Activated CD8-positive, alpha-beta T cell treated with anti-CD3 and anti-CD28 coated beads for 36 hours (primary cell): ENCODE data around the gene CCDC169. TPM values are rescaled to one million over a fixed set of nuclear protein-coding genes. Genes with fewer than 3 reads are reported as not detected.

Experiments used
- ATAC-seq: fragments of 200-7000 bp; cut with Tn5 transposase; one replicate; pipeline ENCODE4 v1.10.0; 2021; ENCODE audit warnings: mild to moderate bottlenecking, moderate library complexity
- CTCF ChIA-PET: fragments of 350-600 bp; sonication (Branson Sonifier 250); formaldehyde crosslinking; loops from one replicate; lab custom pipeline; 2021; ENCODE audit warnings: antibody characterized with exemption; lab: Charles Lee
- POLR2A ChIA-PET: fragments of 350-600 bp; sonication (Branson Sonifier 250); formaldehyde crosslinking; loops from one replicate; lab custom pipeline; 2021; ENCODE audit warnings: antibody characterized with exemption; lab: Charles Lee
- DNase-seq: peaks from one replicate; pipeline ENCODE4 v3.0.0-alpha.2; 2020
- H3K27ac Mint-ChIP-seq: one replicate; pipeline ENCODE4 v1.8.0; 2021; ENCODE audit warnings: mild to moderate bottlenecking, mixed read lengths
- H3K27me3 Mint-ChIP-seq: one replicate; pipeline ENCODE4 v1.8.0; 2021; ENCODE audit warnings: mixed read lengths
- H3K36me3 Mint-ChIP-seq: one replicate; pipeline ENCODE4 v1.8.0; 2021; ENCODE audit warnings: low read depth, mixed read lengths
- H3K4me1 Mint-ChIP-seq: one replicate; pipeline ENCODE4 v1.8.0; 2021; ENCODE audit warnings: low read depth, mixed read lengths
- H3K4me3 Mint-ChIP-seq: one replicate; pipeline ENCODE4 v1.8.0; 2021; ENCODE audit warnings: mild to moderate bottlenecking, moderate library complexity, mixed read lengths
- H3K9me3 Mint-ChIP-seq: one replicate; pipeline ENCODE4 v1.8.0; 2021; ENCODE audit warnings: mixed read lengths
- intact Hi-C: fragments of 100-400 bp; cut with micrococcal nuclease; formaldehyde crosslinking; loops from one replicate; pipeline ENCODE4 v1.10.0; 2022
- total RNA-seq, 2 experiments: library from RNA; stranded (reverse); gene quantifications; one replicate each; pipeline ENCODE4 v1.2.3, GENCODE V29; 2021
- TF ChIP-seq, protein P1 (sequence below): fragments of 200-600 bp; IDR thresholded peaks from one replicate; pipeline ENCODE4 v1.8.0; 2022; ENCODE audit warnings: antibody characterized with exemption, mild to moderate bottlenecking

CCDC169 gene
- total RNA-seq, 2 experiments from 2014 or later, result not detected

GRCh38 chr13:36248700-36249099 lies 48.9 kb downstream of the CCDC169 start:
- H3K4me3 Mint-ChIP-seq, result no peak overlapping the region
- H3K4me1 Mint-ChIP-seq, result no peaks in the 10 kb centered on the region
- no peaks in the 10 kb centered on the region for H3K36me3 Mint-ChIP-seq
- TF ChIP-seq, protein P1, sequence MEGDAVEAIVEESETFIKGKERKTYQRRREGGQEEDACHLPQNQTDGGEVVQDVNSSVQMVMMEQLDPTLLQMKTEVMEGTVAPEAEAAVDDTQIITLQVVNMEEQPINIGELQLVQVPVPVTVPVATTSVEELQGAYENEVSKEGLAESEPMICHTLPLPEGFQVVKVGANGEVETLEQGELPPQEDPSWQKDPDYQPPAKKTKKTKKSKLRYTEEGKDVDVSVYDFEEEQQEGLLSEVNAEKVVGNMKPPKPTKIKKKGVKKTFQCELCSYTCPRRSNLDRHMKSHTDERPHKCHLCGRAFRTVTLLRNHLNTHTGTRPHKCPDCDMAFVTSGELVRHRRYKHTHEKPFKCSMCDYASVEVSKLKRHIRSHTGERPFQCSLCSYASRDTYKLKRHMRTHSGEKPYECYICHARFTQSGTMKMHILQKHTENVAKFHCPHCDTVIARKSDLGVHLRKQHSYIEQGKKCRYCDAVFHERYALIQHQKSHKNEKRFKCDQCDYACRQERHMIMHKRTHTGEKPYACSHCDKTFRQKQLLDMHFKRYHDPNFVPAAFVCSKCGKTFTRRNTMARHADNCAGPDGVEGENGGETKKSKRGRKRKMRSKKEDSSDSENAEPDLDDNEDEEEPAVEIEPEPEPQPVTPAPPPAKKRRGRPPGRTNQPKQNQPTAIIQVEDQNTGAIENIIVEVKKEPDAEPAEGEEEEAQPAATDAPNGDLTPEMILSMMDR, result no peak
- no peaks in the 10 kb centered on the region for H3K9me3 Mint-ChIP-seq
- no peak overlapping the region for H3K27ac Mint-ChIP-seq
- ChIA-PET POLR2A (no interaction called here), CTCF (no interaction called here)
- ATAC-seq (no peak), DNase-seq (no peak)
- intact Hi-C loops, result no loop called here
- H3K27me3 Mint-ChIP-seq, result no peaks in the 10 kb centered on the region

GRCh38 chr13:36244990-36245389 lies 52.6 kb downstream of the CCDC169 start:
- Mint-ChIP-seq H3K27me3 (no peaks in the 10 kb centered on the region), H3K36me3 (no peaks in the 10 kb centered on the region), H3K4me1 (no peaks in the 10 kb centered on the region), H3K9me3 (no peaks in the 10 kb centered on the region), H3K27ac (no peak overlapping the region), H3K4me3 (no peak overlapping the region)
- TF ChIP-seq, protein P1, result no peak
- DNase-seq (no peak), ATAC-seq (no peak)
- ChIA-PET CTCF (no interaction called here), POLR2A (no interaction called here)
- intact Hi-C loops, result no loop called here

DNA sequence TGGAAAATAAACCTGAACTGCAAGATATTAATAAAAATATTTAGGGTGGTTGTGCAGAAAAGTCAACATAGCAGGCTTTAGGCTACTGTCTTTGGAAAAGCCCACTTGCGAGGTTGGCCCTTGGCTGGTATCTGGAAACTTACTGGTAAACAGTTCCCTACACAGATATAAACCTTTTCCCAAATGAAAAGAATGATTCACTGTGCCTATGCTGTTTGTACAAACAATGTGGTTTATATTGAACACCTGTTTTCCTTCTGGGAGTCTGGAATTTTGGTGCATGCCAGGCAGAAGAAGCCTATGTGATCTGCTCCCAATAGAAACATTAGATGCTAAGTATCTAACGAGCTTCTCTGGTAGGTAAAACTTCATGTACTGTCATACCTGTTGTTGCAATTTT lies 53.5 kb downstream of the CCDC169 start:
- Mint-ChIP-seq H3K36me3 (no peaks in the 10 kb centered on the region), H3K9me3 (no peaks in the 10 kb centered on the region), H3K27me3 (no peaks in the 10 kb centered on the region), H3K4me3 (no peak overlapping the region), H3K4me1 (no peaks in the 10 kb centered on the region), H3K27ac (no peak overlapping the region)
- DNase-seq (no peak), ATAC-seq (no peak)
- ChIA-PET POLR2A (no interaction called here), CTCF (no interaction called here)
- TF ChIP-seq, protein P1, result no peak
- intact Hi-C loops, result no loop called here

DNA sequence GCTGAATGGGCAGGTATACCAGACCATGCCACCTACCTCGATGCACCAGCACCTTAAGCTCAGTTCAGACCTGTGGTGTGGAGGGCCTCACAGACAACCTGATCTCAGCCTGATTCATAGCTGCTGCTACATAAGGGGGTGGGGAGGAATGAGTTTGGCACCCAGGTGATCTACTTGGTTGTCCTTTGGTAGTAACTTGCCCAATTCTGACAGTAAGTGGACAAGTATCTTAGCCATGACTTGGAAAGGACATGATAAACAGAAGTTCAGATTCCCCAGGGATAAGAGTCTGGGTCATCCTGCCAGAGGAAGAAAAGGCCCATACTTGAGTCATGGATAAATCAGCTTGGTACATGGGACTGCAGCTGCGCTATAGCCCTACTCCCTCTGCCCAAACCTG lies 54.9 kb downstream of the CCDC169 start:
- intact Hi-C loops, result no loop called here

GRCh38 chr13:36231236-36231635 lies 66.4 kb downstream of the CCDC169 start:
- POLR2A ChIA-PET, result no interaction called here

More for the DNA sequence above, 54.9 kb downstream of the CCDC169 start:
- ATAC-seq (no peak), DNase-seq (no peak)
- Mint-ChIP-seq H3K36me3 (no peaks in the 10 kb centered on the region), H3K27me3 (no peaks in the 10 kb centered on the region), H3K9me3 (no peaks in the 10 kb centered on the region), H3K4me1 (no peaks in the 10 kb centered on the region), H3K4me3 (no peak overlapping the region), H3K27ac (no peak overlapping the region)
- ChIA-PET POLR2A (no interaction called here), CTCF (no interaction called here)
- TF ChIP-seq, protein P1, result no peak

More at GRCh38 chr13:36231236-36231635, 66.4 kb downstream of the CCDC169 start:
- Mint-ChIP-seq H3K36me3 (no peaks in the 10 kb centered on the region), H3K9me3 (peaks cover 7% of the 10 kb centered on the region), H3K27ac (no peak overlapping the region), H3K4me1 (no peaks in the 10 kb centered on the region), H3K4me3 (no peak overlapping the region), H3K27me3 (no peaks in the 10 kb centered on the region)
- ATAC-seq (no peak), DNase-seq (no peak)
- intact Hi-C loops, result no loop called here
- CTCF ChIA-PET, result no interaction called here
- TF ChIP-seq, protein P1, result no peak
